HFF-Myc (cell line): Measurements from ENCODE around the gene PTPRN2.

ENCODE experiments used
- DNase-seq: peaks from one replicate; pipeline ENCODE4 v3.0.0-alpha.2; 2011; ENCODE audit warnings: low read depth; ENCODE audit errors: extremely low read depth
- H3K4me3 ChIP-seq: replicated peaks from 2 replicates; pipeline ENCODE4 v1.5.1; 2011; ENCODE audit warnings: low read depth, mild to moderate bottlenecking, control low read depth, low read length
- CTCF ChIP-seq: IDR thresholded peaks from 2 replicates; pipeline ENCODE4 v1.5.1; 2012; ENCODE audit warnings: mild to moderate bottlenecking, low read depth, low read length, control low read depth; ENCODE audit errors: missing control alignments

Gene PTPRN2

GRCh38 chr7:158082761-158083160 is 504.9 kb downstream of the PTPRN2 start:
- no peak for DNase-seq
- H3K4me3 ChIP-seq = no peak overlapping the region
- no peak for TF ChIP-seq CTCF

GRCh38 chr7:158080899-158081445 is 506.7 kb downstream of the PTPRN2 start:
- no peak overlapping the region for H3K4me3 ChIP-seq
- no peak for TF ChIP-seq CTCF
- DNase-seq = no peak

- no peak for DNase-seq
- TF ChIP-seq CTCF = no peak
- no peak overlapping the region for H3K4me3 ChIP-seq
Measured at GRCh38 chr7:158077934-158078910, 509.4 kb downstream of the PTPRN2 start.

- no peak for TF ChIP-seq CTCF
- H3K4me3 ChIP-seq = no peak overlapping the region
- DNase-seq = no peak
Measured at GRCh38 chr7:158077151-158077840, 510.3 kb downstream of the PTPRN2 start.

- no peak for TF ChIP-seq CTCF
- H3K4me3 ChIP-seq = no peak overlapping the region
- no peak for DNase-seq
Measured at GRCh38 chr7:158076656-158077055, 511.0 kb downstream of the PTPRN2 start.

- no peak for DNase-seq
- TF ChIP-seq CTCF = no peak
- no peak overlapping the region for H3K4me3 ChIP-seq
Measured at GRCh38 chr7:158076215-158076614, 511.4 kb downstream of the PTPRN2 start.
